Smooth muscle cell of the umbilical artery (primary cell): ENCODE data around the gene ZBTB20. TPM values are rescaled to one million over a fixed set of nuclear protein-coding genes. Genes with fewer than 3 reads are reported as not detected.

Experiments used
- total RNA-seq: library from RNA; depleted of rRNA; stranded (reverse); fragments of >200 nt; gene quantifications from 2 replicates; pipeline ENCODE4 v1.2.3, GENCODE V29; 2014

ZBTB20 gene
- 6.5 and 9.5 TPM in 2 replicates for total RNA-seq

GRCh38 chr3:115146418-115147328 is at the start of gene ZBTB20:
TSS of gene ZBTB20 (minus strand) at chr3:115147288.

DNA sequence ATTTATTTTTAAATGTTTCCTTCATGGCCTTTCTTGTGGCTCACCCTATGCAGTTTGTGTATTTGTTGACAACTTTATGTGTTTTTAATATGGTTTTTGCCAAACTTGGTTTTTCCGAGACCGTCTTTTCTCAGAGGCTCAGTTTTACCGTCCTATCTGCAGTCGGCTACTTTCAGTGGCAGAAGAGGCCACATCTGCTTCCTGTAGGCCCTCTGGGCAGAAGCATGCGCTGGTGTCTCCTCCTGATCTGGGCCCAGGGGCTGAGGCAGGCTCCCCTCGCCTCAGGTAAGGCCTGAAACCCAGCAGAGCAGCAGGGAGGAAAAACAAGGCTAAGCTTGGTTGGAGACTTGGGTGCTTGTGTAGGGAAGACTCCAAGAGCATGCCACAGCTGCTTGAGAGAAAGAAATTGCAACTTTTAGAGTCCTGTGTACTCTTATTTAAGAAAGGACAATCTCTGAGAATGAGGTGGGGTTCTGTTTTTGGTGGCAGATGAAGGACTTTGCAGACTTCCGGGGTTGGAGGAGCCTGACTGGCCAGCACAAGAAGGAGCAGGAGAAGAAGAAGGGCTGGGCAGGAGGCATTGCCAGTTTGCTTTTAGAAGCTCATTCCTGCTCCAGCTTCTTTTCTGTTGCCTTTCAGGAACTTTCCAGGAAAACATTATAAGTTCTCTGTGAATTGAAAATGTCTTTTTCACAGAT is 853.1 kb downstream of the ZBTB20 start, which contains the start of gene TIGIT:
Gene TIGIT (plus strand): TSS at position 191 of the 698 bp plus-strand sequence. CDS start 34 bp downstream, at position 225.

